HepG2 (cell line): ENCODE measurements around the gene MAP3K4. TPM values are rescaled to one million over a fixed set of nuclear protein-coding genes. Genes with fewer than 3 reads are reported as not detected.

Source experiments
- IRF2 ChIP-seq: IDR thresholded peaks from 2 replicates; pipeline ENCODE4 v1.6.1; 2018; ENCODE audit warnings: missing genetic modification reagents, missing compliant biosample characterization
- MAFG ChIP-seq: sonication (generic); formaldehyde crosslinking; IDR thresholded peaks from 2 replicates; pipeline ENCODE4 v1.5.1; 2020; ENCODE audit warnings: mild to moderate bottlenecking, missing genetic modification reagents
- MTA3 ChIP-seq: sonication (generic); formaldehyde crosslinking; IDR thresholded peaks from 2 replicates; pipeline ENCODE4 v1.4.0; 2020; ENCODE audit warnings: missing genetic modification reagents
- PAX8 ChIP-seq: sonication (generic); formaldehyde crosslinking; IDR thresholded peaks from 2 replicates; pipeline ENCODE4 v1.8.0; 2022; ENCODE audit warnings: mild to moderate bottlenecking, missing genetic modification reagents, borderline replicate concordance
- PHF8 ChIP-seq: sonication (generic); formaldehyde crosslinking; IDR thresholded peaks from 2 replicates; pipeline ENCODE4 v1.5.0; 2020; ENCODE audit warnings: missing genetic modification reagents
- PTBP1 ChIP-seq: fragments of 200-400 bp; formaldehyde crosslinking; IDR thresholded peaks from 2 replicates; pipeline ENCODE4 v1.6.1; 2018; ENCODE audit warnings: low read length, low read depth; ENCODE audit not compliant: poor library complexity, severe bottlenecking
- RAD51 ChIP-seq: fragments of 450-650 bp; IDR thresholded peaks from 2 replicates; pipeline ENCODE4 v1.6.1; 2016; ENCODE audit warnings: borderline replicate concordance
- ZFP82 ChIP-seq: sonication (generic); formaldehyde crosslinking; IDR thresholded peaks from 2 replicates; pipeline ENCODE4 v1.5.1; 2020; ENCODE audit warnings: mild to moderate bottlenecking, missing genetic modification reagents, borderline replicate concordance
- ZMYM4 ChIP-seq: sonication (generic); formaldehyde crosslinking; IDR thresholded peaks from 2 replicates; pipeline ENCODE4 v1.8.1; 2023; ENCODE audit warnings: mild to moderate bottlenecking, missing genetic modification reagents
- ZNF207 ChIP-seq: fragments of 450-650 bp; IDR thresholded peaks from 2 replicates; pipeline ENCODE4 v1.6.1; 2016; ENCODE audit warnings: antibody characterized with exemption, borderline replicate concordance
- ZNF224 ChIP-seq: sonication (generic); formaldehyde crosslinking; IDR thresholded peaks from 2 replicates; pipeline ENCODE4 v1.5.0; 2020; ENCODE audit warnings: mild to moderate bottlenecking, missing genetic modification reagents
- ZNF337 ChIP-seq: sonication (generic); formaldehyde crosslinking; IDR thresholded peaks from 2 replicates; pipeline ENCODE4 v1.5.1; 2020; ENCODE audit warnings: missing genetic modification reagents, low read depth, mild to moderate bottlenecking, borderline replicate concordance
- ZNF589 ChIP-seq: sonication (generic); formaldehyde crosslinking; conservative IDR thresholded peaks from 2 replicates; pipeline ENCODE4 v1.8.0; 2022; ENCODE audit warnings: mild to moderate bottlenecking, moderate library complexity, missing genetic modification reagents
- ZNF607 ChIP-seq: sonication (generic); formaldehyde crosslinking; IDR thresholded peaks from 2 replicates; pipeline ENCODE4 v1.5.1; 2020; ENCODE audit warnings: missing genetic modification reagents, mild to moderate bottlenecking, borderline replicate concordance
- ZNF709 ChIP-seq: sonication (generic); formaldehyde crosslinking; IDR thresholded peaks from 2 replicates; pipeline ENCODE4 v1.5.0; 2020; ENCODE audit warnings: mild to moderate bottlenecking, missing genetic modification reagents
- ZNF782 ChIP-seq: sonication (generic); formaldehyde crosslinking; IDR thresholded peaks from 2 replicates; pipeline ENCODE4 v1.4.0; 2020; ENCODE audit warnings: missing genetic modification reagents, mild to moderate bottlenecking, borderline replicate concordance
- ZSCAN9 ChIP-seq: IDR thresholded peaks from 2 replicates; pipeline ENCODE4 v1.6.1; 2016; ENCODE audit warnings: borderline replicate concordance
- polyA plus RNA-seq, 8 experiments: library from polyadenylated mRNA; depleted of rRNA in 3 of 8; stranded (reverse) in 7 of 8; unstranded in 1 of 8; fragments of >200 nt; fragmentation: Illumina TruSeq in 4 of 8; extraction: Trizol in 4 of 8; gene quantifications; 2 replicates each; pipeline versions ENCODE4 v1.2.1 to v1.2.3, GENCODE V29; 2011 to 2016; ENCODE audit warnings: low read depth in 4 of 8, missing spikeins in 1 of 8, mixed read lengths in 1 of 8; ENCODE audit not compliant: insufficient read depth in 1 of 8
- total RNA-seq, 5 experiments: library from RNA; depleted of rRNA; stranded (reverse); fragments of >200 nt; fragmentation: Illumina TruSeq; extraction: Trizol; gene quantifications; 2 replicates each; pipeline ENCODE4 v1.2.3, GENCODE V29; 2016; ENCODE audit warnings: low read depth in 1 of 5
- TF ChIP-seq, protein P1 (sequence below): sonication (generic); formaldehyde crosslinking; IDR thresholded peaks from 2 replicates; pipeline ENCODE4 v1.4.0; 2020; ENCODE audit warnings: mild to moderate bottlenecking, missing genetic modification reagents
- TF ChIP-seq, protein P2 (sequence below): sonication (generic); formaldehyde crosslinking; IDR thresholded peaks from 2 replicates; pipeline ENCODE4 v1.8.0; 2023; ENCODE audit warnings: mild to moderate bottlenecking, missing genetic modification reagents
- TF ChIP-seq, protein P3 (sequence below), 2 experiments: sonication (generic) in 1 of 2; formaldehyde crosslinking in 1 of 2; IDR thresholded peaks; 2 replicates each; pipeline versions ENCODE4 v1.4.0 to v1.6.1; 2016 to 2020; ENCODE audit warnings: borderline replicate concordance in 1 of 2, low read depth in 1 of 2, mild to moderate bottlenecking in 1 of 2, missing genetic modification reagents in 1 of 2

Gene MAP3K4
- total and polyA plus RNA-seq, 2 of the 13 experiments (the other 11 are each of a cell fraction or from before 2014, with no cell fraction given), result 12.9 to 33.6 TPM

DNA sequence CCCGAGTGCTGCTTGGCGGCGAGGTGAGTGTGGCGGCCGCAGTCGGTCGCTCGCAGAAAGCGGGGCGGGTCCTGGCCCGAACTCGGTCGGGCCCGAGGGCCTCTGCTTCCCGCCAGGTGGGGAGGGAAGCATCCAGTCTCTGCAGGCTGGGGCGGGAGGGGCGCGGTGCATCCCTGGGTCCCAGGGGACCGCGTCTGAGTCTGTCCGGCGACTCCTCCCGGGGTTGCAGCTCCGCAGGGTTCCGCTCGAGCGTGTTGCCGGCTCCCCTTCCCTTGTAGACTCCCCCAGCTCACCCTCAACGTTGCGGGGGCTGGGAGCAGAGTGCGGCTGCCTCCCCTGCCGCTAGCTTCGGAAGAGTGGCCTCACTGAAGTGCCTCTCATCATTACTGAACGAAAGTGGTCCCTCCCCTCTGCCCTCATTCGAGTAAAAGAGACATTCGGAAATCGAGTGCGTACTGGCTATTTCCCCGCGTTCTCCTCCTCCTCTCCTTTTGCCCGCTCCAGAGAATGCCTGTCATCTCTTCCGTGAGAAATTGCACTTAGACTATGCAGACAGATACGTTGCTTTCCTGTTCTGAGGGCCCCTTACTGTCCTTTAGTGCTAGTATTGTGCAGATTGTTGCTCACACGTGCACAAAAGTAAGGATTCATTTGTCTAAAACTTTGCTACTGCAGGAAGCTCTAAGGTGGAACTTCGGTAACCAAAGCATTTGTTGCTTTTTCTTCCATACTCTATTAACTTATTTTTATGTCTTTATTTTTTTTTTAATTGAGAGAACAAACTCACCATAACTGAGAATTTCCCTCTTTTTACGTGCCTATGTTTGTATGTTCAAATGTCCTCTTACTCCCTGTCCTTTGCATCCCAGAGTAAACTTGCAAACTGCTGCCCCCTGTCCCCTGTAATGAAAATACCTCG lies 751 bp downstream of the MAP3K4 start (continued):
- TF ChIP-seq MAFG, result no peak
- TF ChIP-seq, protein P1, sequence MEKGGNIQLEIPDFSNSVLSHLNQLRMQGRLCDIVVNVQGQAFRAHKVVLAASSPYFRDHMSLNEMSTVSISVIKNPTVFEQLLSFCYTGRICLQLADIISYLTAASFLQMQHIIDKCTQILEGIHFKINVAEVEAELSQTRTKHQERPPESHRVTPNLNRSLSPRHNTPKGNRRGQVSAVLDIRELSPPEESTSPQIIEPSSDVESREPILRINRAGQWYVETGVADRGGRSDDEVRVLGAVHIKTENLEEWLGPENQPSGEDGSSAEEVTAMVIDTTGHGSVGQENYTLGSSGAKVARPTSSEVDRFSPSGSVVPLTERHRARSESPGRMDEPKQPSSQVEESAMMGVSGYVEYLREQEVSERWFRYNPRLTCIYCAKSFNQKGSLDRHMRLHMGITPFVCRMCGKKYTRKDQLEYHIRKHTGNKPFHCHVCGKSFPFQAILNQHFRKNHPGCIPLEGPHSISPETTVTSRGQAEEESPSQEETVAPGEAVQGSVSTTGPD (CRISPR knock-in tag), result no peak
- no peak for TF ChIP-seq ZMYM4
- no peak; the same call in 1 of the 2 replicates for TF ChIP-seq ZSCAN9 (CRISPR knock-in tag)
- no peak for TF ChIP-seq RAD51
- TF ChIP-seq ZNF589 (CRISPR knock-in tag), result no peak
- TF ChIP-seq ZNF782, result no peak
- no peak for TF ChIP-seq PAX8 (CRISPR knock-in tag)
- no peak for TF ChIP-seq ZNF337 (CRISPR knock-in tag)
- no peak; the same call in 1 of the 2 replicates for TF ChIP-seq ZNF607 (CRISPR knock-in tag)
- TF ChIP-seq PTBP1, result no peak
- TF ChIP-seq, protein P2, sequence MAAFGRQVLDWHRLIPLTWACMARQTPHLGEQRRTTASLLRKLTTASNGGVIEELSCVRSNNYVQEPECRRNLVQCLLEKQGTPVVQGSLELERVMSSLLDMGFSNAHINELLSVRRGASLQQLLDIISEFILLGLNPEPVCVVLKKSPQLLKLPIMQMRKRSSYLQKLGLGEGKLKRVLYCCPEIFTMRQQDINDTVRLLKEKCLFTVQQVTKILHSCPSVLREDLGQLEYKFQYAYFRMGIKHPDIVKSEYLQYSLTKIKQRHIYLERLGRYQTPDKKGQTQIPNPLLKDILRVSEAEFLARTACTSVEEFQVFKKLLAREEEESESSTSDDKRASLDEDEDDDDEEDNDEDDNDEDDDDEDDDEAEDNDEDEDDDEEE (CRISPR knock-in tag), result no peak
- TF ChIP-seq PHF8, result peak; percentile 63; the same call in 1 of the 2 replicates
- TF ChIP-seq ZFP82, result peak; percentile 34; the same call in 1 of the 2 replicates
- TF ChIP-seq, protein P3, sequence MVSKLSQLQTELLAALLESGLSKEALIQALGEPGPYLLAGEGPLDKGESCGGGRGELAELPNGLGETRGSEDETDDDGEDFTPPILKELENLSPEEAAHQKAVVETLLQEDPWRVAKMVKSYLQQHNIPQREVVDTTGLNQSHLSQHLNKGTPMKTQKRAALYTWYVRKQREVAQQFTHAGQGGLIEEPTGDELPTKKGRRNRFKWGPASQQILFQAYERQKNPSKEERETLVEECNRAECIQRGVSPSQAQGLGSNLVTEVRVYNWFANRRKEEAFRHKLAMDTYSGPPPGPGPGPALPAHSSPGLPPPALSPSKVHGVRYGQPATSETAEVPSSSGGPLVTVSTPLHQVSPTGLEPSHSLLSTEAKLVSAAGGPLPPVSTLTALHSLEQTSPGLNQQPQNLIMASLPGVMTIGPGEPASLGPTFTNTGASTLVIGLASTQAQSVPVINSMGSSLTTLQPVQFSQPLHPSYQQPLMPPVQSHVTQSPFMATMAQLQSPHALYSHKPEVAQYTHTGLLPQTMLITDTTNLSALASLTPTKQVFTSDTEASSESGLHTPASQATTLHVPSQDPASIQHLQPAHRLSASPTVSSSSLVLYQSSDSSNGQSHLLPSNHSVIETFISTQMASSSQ (IDR thresholded peaks at IDR 0.05; ENCODE audit: low read depth), result no peak
- TF ChIP-seq, protein P3 (CRISPR knock-in tag; IDR thresholded peaks at IDR 0.05; ENCODE audit: borderline replicate concordance), result no peak
- no peak for TF ChIP-seq ZNF709 (CRISPR knock-in tag)
- no peak for TF ChIP-seq MTA3 (CRISPR knock-in tag)
- no peak; the same call in 1 of the 2 replicates for TF ChIP-seq IRF2 (CRISPR knock-in tag)
- no peak for TF ChIP-seq ZNF224 (CRISPR knock-in tag)
- no peak for TF ChIP-seq ZNF207
